ENCODE measurements around the gene PARPBP.
A peak's percentile ranks its signal among the peaks of the same experiment; 100 is the strongest.
"Not testable (repeated sequence)": the region's sequence is repeated elsewhere in the genome, so short reads cannot be mapped to it uniquely, and the experiment has no call there.

The PARPBP gene

DNA sequence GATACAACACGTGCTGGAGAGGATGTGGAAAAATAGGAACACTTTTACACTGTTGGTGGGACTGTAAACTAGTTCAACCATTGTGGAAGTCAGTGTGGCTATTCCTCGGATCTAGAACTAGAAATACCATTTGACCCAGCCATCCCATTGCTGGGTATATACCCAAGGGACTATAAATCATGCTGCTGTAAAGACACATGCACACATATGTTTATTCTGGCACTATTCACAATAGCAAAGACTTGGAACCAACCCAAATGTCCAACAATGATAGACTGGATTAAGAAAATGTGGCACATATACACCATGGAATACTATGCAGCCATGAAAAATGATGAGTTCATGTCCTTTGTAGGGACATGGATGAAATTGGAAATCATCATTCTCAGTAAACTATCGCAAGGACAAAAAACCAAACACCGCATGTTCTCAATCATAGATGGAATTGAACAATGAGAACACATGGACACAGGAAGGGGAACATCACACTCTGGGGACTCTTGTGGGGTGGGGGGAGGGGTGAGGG is 27.1 kb downstream of the PARPBP start:
- not testable (repeated sequence) for DNase-seq (ENCODE audit: low read depth, low spot score)

DNA sequence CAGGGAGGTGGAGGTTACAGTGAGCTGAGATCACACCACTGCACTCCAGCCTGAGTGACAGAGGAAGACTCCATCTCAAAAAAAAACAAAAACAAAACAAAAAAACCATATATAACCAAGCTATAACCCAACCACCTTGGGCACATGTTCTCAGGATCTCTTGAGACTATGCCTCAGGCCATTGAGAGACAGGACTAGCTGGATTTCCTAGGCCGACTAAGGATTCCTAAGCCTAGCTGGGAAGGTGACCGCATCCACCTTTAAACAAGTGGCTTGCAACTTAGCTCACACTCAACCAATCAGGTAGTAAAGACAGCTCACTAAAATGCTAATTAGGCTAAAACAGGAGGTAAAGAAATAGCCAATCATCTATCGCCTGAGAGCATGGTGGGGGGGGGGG is 35.2 kb downstream of the PARPBP start:
- not testable (repeated sequence) for DNase-seq (ENCODE audit: low read depth, low spot score)

- DNase-seq (ENCODE audit: low read depth, low spot score): no peak
Observed at GRCh38 chr12:102163383-102163782, 43.4 kb downstream of the PARPBP start.

DNA sequence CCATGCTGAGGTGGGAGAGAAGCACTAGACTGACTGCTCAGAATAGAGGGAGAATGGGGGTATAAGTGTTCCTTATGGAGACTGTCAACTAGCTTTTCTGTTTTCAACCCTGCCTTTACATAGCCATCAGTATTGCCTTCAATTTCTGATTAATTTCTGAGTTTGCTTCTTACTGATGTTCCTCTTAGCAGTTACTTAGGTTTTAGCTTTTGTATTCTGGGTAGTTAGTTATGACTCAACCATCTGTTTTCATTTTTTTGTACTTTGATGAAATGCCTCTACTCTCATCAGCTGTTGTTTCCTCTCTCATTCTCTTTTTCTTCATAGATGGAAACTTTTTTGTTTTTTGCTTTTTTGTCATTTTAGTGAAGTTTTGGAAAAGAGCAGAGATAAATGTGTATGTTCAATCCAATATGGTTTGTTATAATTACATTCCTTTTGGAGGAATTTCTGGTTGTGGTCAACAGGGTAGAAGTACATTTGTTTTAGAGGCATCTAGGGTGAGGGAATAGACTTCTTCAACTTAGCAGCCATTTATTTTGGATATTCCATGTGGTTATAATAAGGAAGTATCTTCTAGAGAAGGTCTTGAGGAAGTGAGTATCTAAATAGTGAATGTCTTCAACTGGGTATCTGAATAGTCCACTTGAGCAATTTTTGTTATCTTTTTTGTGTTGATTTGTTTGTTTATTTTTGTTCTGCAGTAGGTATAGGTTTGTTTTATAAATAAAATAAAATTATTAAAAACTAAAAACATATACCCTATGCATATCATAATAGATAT is 48.0 kb downstream of the PARPBP start:
- DNase-seq (ENCODE audit: low read depth, low spot score): peak; percentile 14

DNA sequence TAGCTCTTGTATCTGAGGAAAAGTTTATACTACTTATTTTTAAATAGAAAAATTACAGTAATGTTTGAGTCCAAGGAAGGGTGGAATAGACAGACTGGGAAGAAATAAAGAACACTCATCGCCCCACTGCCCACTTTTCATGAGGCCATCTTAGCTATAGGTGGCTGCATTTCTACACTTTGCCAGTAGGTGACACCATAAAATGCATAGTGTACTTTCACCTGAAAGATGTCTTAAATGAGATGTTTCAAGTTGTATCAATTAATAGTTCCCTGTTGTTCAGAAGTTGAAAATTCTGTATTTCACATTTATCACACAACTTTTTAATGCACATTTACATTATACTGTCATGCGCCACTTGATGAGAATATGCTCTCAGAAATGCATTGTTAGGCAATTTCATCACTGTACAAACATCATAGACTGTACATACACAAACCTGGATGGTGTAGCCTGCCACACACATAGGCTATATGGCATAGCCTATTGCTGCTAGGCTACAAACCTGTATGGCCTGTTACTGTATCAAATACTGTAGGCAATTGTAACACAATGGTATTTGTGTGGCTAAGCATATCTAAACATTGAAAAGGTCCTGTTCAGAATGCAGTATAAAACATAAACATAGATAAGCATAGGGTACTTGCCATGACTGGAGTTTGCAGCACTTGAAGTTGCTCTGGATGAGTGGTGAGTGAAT is 50.1 kb downstream of the PARPBP start:
- peak; percentile 46 for DNase-seq (ENCODE audit: low read depth, low spot score)

GRCh38 chr12:102171951-102172350 is 52.0 kb downstream of the PARPBP start:
- DNase-seq (ENCODE audit: low read depth, low spot score): no peak

- peak; percentile 55 for DNase-seq (ENCODE audit: low read depth, low spot score)
Observed at GRCh38 chr12:102172436-102172835, 52.5 kb downstream of the PARPBP start.

DNA sequence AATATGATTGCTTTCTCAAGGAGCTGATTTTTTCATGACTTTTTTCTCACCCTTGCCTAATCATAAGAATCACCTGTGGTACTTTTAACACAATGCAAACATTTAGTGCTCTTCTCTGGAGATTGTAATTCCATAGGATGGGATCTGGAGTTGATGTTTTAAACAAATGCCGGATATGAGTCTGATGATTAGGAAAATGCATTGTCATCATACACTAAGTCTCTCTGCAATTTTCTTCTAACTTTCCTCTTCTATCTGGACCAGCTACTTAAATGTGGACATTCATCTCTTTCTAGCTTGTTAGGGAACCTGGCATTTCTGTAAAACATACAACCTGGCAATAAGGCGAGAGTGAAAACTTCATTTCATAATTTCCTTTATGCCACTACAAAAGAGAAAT is 54.1 kb downstream of the PARPBP start:
- no peak for DNase-seq (ENCODE audit: low read depth, low spot score)

DNA sequence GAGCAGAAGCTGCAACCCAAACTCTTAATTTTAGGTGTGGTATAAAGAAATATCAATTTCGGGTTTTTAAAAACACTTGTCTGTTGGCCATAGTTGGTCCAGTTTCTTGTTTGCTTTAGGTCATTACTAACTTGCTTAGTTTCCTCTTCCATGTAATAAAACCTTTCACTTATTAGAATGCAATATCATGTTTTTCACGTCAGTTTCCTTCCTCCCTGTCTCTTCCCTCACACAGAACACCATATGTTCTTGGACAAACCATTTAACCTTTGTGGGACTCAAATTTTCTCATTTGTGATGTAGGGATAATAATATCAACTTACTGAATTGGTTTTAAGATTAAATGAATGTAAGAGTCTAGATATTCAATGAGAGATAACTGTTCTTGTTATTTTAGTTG is 54.8 kb downstream of the PARPBP start:
- no peak for DNase-seq (ENCODE audit: low read depth, low spot score)

- DNase-seq (ENCODE audit: low read depth, low spot score): no peak
Observed at GRCh38 chr12:102182635-102183034, 62.7 kb downstream of the PARPBP start.

DNA sequence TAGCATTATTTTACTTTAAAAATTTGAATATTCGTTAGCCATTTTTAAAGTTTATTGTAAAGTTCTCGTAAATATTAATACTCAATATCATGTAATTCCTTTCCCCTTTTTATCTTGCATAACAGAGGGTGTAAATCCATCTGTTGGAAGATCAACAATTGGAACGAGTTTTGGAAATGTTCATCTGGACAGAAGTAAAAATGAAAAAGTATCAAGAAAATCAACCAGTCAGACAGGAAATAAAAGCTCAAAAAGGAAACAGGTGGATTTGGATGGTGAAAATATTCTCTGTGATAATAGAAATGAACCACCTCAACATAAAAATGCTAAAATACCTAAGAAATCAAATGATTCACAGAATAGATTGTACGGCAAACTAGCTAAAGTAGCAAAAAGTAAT is 75.8 kb downstream of the PARPBP start:
- no peak for DNase-seq (ENCODE audit: low read depth, low spot score)

GRCh38 chr12:102197789-102198188 is 77.8 kb downstream of the PARPBP start, which contains the start of gene PMCH:
TSS of gene PMCH (minus strand) at chr12:102197833. CDS start at chr12:102197770, 63 bp downstream.
- peak; percentile 38 for DNase-seq (ENCODE audit: low read depth, low spot score)

- DNase-seq (ENCODE audit: low read depth, low spot score): no peak
Observed at GRCh38 chr12:102201436-102202061, 81.6 kb downstream of the PARPBP start.

- no peak for DNase-seq (ENCODE audit: low read depth, low spot score)
Observed at GRCh38 chr12:102202556-102202955, 82.6 kb downstream of the PARPBP start.

GRCh38 chr12:102204025-102204424 is 84.0 kb downstream of the PARPBP start:
- no peak for DNase-seq (ENCODE audit: low read depth, low spot score)

DNA sequence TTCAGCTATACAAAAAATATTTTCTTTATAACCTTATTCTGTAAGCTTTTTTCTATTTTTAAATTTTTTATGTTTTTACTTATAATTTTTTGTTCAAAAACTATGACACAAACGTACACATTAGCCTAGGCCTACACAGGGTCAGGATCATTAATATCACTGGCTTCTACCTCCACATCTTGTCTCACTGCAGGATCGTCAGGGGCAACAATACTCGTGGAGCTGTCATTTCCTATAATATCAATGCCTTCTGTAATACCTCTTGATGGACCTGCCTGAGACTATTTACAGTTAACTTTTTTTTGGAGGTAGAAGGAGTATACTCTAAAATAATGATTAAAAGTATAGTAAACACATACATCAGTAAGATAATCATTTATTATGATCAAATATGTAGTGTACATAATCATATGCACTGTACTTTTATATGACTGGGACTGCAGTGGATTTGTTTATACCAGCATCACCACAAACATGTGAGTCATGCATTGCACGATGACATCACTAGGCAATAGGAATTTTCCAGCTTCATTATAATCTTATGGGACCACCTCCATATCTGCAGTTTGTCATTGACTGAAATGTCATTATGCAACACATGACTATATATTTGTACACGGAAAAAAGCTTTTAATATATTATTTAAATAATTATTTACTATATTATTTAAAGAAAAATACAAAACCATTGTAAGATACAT is 96.2 kb downstream of the PARPBP start:
- DNase-seq (ENCODE audit: low read depth, low spot score): peak; percentile 77

- DNase-seq (ENCODE audit: low read depth, low spot score): no peak
Observed at GRCh38 chr12:102220736-102221135, 100.8 kb downstream of the PARPBP start.

GRCh38 chr12:102227954-102228353 is 108.0 kb downstream of the PARPBP start:
- no peak for DNase-seq (ENCODE audit: low read depth, low spot score)

DNA sequence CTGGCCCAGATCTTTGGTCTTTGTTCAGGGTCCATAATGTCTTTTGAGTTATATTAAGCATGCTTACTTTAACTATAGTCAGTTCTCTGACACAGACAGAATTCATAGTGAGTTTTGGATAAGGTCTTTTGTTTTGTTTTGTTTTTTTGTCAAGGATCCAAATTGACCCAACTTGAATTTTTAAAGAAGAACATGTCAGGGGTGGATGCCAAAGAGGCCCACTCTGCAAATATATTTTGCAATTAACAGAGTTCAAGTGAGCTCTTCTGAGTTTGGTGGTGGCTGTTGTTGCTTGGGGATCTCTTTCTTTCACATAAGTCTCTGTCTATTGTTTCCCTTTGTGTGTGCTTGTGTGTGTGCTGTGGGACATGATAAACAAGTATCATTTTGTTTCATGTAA is 112.1 kb downstream of the PARPBP start:
- DNase-seq (ENCODE audit: low read depth, low spot score): no peak

GRCh38 chr12:102232446-102232845 is 112.5 kb downstream of the PARPBP start:
- DNase-seq (ENCODE audit: low read depth, low spot score): no peak

- no peak for DNase-seq (ENCODE audit: low read depth, low spot score)
Observed at GRCh38 chr12:102234599-102234998, 114.6 kb downstream of the PARPBP start.

DNA sequence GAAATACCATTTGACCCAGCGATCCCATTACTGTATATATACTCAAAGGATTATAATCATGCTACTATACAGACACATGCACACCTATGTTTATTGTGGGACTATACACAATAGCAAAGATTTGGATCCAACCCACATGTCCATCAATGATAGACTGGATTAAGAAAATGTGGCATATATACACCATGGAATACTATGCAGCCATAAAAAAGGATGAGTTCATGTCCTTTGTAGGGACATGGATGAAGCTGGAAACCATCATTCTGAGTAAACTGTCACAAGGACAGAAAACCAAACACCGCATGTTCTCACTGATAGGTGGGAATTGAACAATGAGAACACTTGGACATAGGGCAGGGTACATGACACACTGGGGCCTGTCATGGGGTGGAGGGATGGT is 120.9 kb downstream of the PARPBP start:
- DNase-seq (ENCODE audit: low read depth, low spot score): not testable (repeated sequence)

Data from astrocyte of the hippocampus (primary cell).